K562 (cell line): ENCODE data around the gene ME3. TPM values are rescaled to one million over a fixed set of nuclear protein-coding genes. Genes with fewer than 3 reads are reported as not detected.

Experiments used
- ATAC-seq: fragments of 200-7000 bp; cut with Tn5 transposase; 3 replicates; pipeline ENCODE4 v1.9.1; 2020; ENCODE audit warnings: moderate library complexity
- BruUV-seq: library from RNA; stranded (reverse); fragments of 400-500 nt; replicated peaks from 2 replicates; lab custom pipeline; 2021; lab: Mats Ljungman, UMichigan
- CTCF ChIA-PET: fragments of 300-600 bp; formaldehyde crosslinking; extraction: SDS; loops from one replicate; lab custom pipeline; 2021; ENCODE audit warnings: low intra/inter-chr PET ratio; lab: Yijun Ruan, JAX
- POLR2A ChIA-PET: fragments of 300-600, 350-650 bp; sonication (Branson Sonifier 250); formaldehyde crosslinking; extraction: SDS; loops from one replicate; lab custom pipeline; 2021; ENCODE audit warnings: antibody characterized with exemption, inconsistent platforms; lab: Yijun Ruan, JAX
- DNase-seq, 4 experiments: peaks; one replicate each; pipeline versions ENCODE4 v3.0.0 to v3.0.0-alpha.2; 2011 to 2018; ENCODE audit warnings: low spot score in 3 of 4, mixed read lengths in 3 of 4; ENCODE audit errors: extremely low read depth in 1 of 4
- FAIRE-seq: peaks from 2 replicates; lab custom pipeline; 2011; peaks lifted over from hg19 to GRCh38; lab: Jason Lieb, UNC
- H2AFZ ChIP-seq: 2 replicates; pipeline ENCODE4 v1.6.0; 2011; ENCODE audit warnings: low read depth, low read length, control low read depth, inconsistent platforms
- H3K27ac ChIP-seq: fragments of 200-600 bp; 3 replicates; pipeline ENCODE4 v1.8.0; 2011; ENCODE audit warnings: low read depth, mild to moderate bottlenecking, control low read depth, inconsistent platforms, low read length, moderate library complexity, mixed read lengths; ENCODE audit errors: extremely low read depth
- H3K27me3 ChIP-seq, 2 experiments: fragments of 300-600 bp in 1 of 2; 2 replicates in 1 of 2; 3 replicates in 1 of 2; pipeline versions ENCODE4 v1.6.0 to v1.8.0; 2011; ENCODE audit warnings: inconsistent platforms in 2 of 2, low read length in 2 of 2, mild to moderate bottlenecking in 1 of 2, mixed read lengths in 1 of 2, moderate library complexity in 1 of 2; ENCODE audit not compliant: control insufficient read depth in 2 of 2, insufficient read depth in 2 of 2
- H3K36me3 ChIP-seq: fragments of 300-600 bp; 3 replicates; pipeline ENCODE4 v1.8.0; 2011; ENCODE audit warnings: mild to moderate bottlenecking, low read length, inconsistent platforms; ENCODE audit not compliant: control insufficient read depth, insufficient read depth
- H3K4me1 ChIP-seq, 2 experiments: fragments of 200-600 bp in 1 of 2; replicated peaks in 1 of 2; 2 replicates in 1 of 2; 3 replicates in 1 of 2; pipeline versions ENCODE4 v1.5.1 to v1.8.0; 2011; ENCODE audit warnings: inconsistent platforms in 2 of 2, low read length in 2 of 2, mild to moderate bottlenecking in 1 of 2, mixed read lengths in 1 of 2, moderate library complexity in 1 of 2; ENCODE audit not compliant: control insufficient read depth in 2 of 2, insufficient read depth in 2 of 2
- H3K4me2 ChIP-seq: 2 replicates; pipeline ENCODE4 v1.6.1; 2011; ENCODE audit warnings: low read length, control low read depth, inconsistent platforms, mixed read lengths; ENCODE audit not compliant: insufficient read depth
- H3K4me3 ChIP-seq: fragments of 200-600 bp; sonication (generic), shearing (Covaris generic); 2 replicates; pipeline ENCODE4 v1.5.1; 2016; ENCODE audit warnings: control low read depth, inconsistent platforms
- H3K79me2 ChIP-seq: fragments of 200-600 bp; 3 replicates; pipeline ENCODE4 v1.8.0; 2011; ENCODE audit warnings: low read length, inconsistent platforms; ENCODE audit not compliant: control insufficient read depth, insufficient read depth
- H3K9ac ChIP-seq, 2 experiments: 2 replicates each; pipeline versions ENCODE4 v1.6.0 to v1.6.1; 2011; ENCODE audit warnings: low read depth in 2 of 2, low read length in 2 of 2, control low read depth in 1 of 2, inconsistent platforms in 1 of 2, mild to moderate bottlenecking in 1 of 2, mixed read lengths in 1 of 2; ENCODE audit not compliant: insufficient read depth in 1 of 2
- H3K9me1 ChIP-seq: one replicate; pipeline ENCODE4 v1.6.0; 2011; ENCODE audit warnings: inconsistent platforms, mild to moderate bottlenecking, low read length, moderate library complexity; ENCODE audit not compliant: control insufficient read depth, insufficient read depth
- H3K9me3 ChIP-seq: replicated peaks from 2 replicates; pipeline ENCODE4 v1.5.1; 2011; ENCODE audit warnings: low read depth, low read length, inconsistent platforms; ENCODE audit not compliant: control insufficient read depth, insufficient read depth
- H4K20me1 ChIP-seq: replicated peaks from 2 replicates; pipeline ENCODE4 v1.6.1; 2011; ENCODE audit warnings: low read length, inconsistent platforms, mixed read lengths; ENCODE audit not compliant: control insufficient read depth, insufficient read depth
- CBFA2T2 ChIP-seq: fragments of 450-650 bp; conservative IDR thresholded peaks from 2 replicates; pipeline ENCODE4 v1.6.1; 2017; ENCODE audit warnings: mild to moderate bottlenecking
- FOXJ2 ChIP-seq: fragments of 200-800 bp; sonication (Bioruptor generic); IDR thresholded peaks from 2 replicates; pipeline ENCODE4 v1.6.1; 2016; ENCODE audit warnings: missing genetic modification characterization, missing compliant biosample characterization
- GTF2A2 ChIP-seq: IDR thresholded peaks from 2 replicates; pipeline ENCODE4 v1.6.1; 2016; ENCODE audit warnings: mild to moderate bottlenecking, missing genetic modification characterization, missing compliant biosample characterization
- RFX1 ChIP-seq: fragments of 450-650 bp; IDR thresholded peaks from 2 replicates; pipeline ENCODE4 v1.6.1; 2016; ENCODE audit warnings: mild to moderate bottlenecking, moderate library complexity
- RNF219 ChIP-seq: fragments of 250-450 bp; sonication (Bioruptor Pico); IDR thresholded peaks from 2 replicates; pipeline ENCODE4 v1.5.0; 2022; ENCODE audit warnings: mild to moderate bottlenecking
- ZNF165 ChIP-seq: fragments of 250-450 bp; sonication (Bioruptor Pico); IDR thresholded peaks from 2 replicates; pipeline ENCODE4 v1.4.0; 2020; ENCODE audit warnings: borderline replicate concordance
- ZNF282 ChIP-seq: sonication (generic); formaldehyde crosslinking; IDR thresholded peaks from 2 replicates; pipeline ENCODE4 v1.8.1; 2023; ENCODE audit warnings: missing genetic modification reagents
- ZNF707 ChIP-seq: fragments of 250-450 bp; sonication (Bioruptor Pico); conservative IDR thresholded peaks from 2 replicates; pipeline ENCODE4 v1.8.0; 2022; ENCODE audit warnings: inconsistent platforms, mild to moderate bottlenecking, moderate library complexity
- WGBS: fragments of 100-300 bp; shearing (Covaris generic); methylation state at CpG from one replicate; pipeline ENCODE4 v1.1.6; 2016; ENCODE audit warnings: low coverage, mixed read lengths; ENCODE audit not compliant: insufficient coverage; ENCODE audit errors: missing lambda C conversion rate; 5-methylcytosine and 5-hydroxymethylcytosine counted together
- in situ Hi-C: fragments of 300-500 bp; cut with MboI; formaldehyde crosslinking; loops from 4 replicates; pipeline ENCODE4 v1.15.0; 2018; ENCODE audit warnings: inconsistent platforms, mixed read lengths
- intact Hi-C: fragments of 100-400 bp; cut with micrococcal nuclease; formaldehyde crosslinking; loops from 2 replicates; pipeline ENCODE4 v1.14.2; 2022
- polyA plus RNA-seq, 8 experiments: library from polyadenylated mRNA; depleted of rRNA in 4 of 8; stranded (reverse) in 5 of 8; unstranded in 3 of 8; fragments of >200 nt; fragmentation: Nextera tagmentation in 2 of 8; fragmentation: Illumina TruSeq in 1 of 8; extraction: Ambion mirVana in 2 of 8; extraction: Trizol in 1 of 8; gene quantifications; 2 replicates each; pipeline versions ENCODE4 v1.2.1 to v1.2.3, GENCODE V29; 2011 to 2014; ENCODE audit warnings: inconsistent platforms in 1 of 8, missing spikeins in 1 of 8
- total RNA-seq, 7 experiments: library from RNA; depleted of rRNA in 6 of 7; stranded (reverse); fragments of >200 nt in 6 of 7; fragmentation: Illumina TruSeq in 2 of 7; extraction: Trizol in 2 of 7; gene quantifications; 2 replicates each; pipeline versions ENCODE4 v1.2.1 to v1.2.3, GENCODE V29; 2011 to 2021; ENCODE audit warnings: low replicate concordance in 1 of 7

Gene ME3
- total and polyA plus RNA-seq, 9 of the 15 experiments (the other 6 are each of a cell fraction or from before 2014, with no cell fraction given), result not detected

GRCh38 chr11:86492370-86493010 is 179.9 kb downstream of the ME3 start:
- no peaks in the 10 kb centered on the region for H3K4me1 ChIP-seq
- no peak for ATAC-seq
- intact Hi-C loops (no loop called here), in situ Hi-C loops (no loop called here)
- no peaks in the 10 kb centered on the region for H3K36me3 ChIP-seq
- no peak for FAIRE-seq
- no peaks in the 10 kb centered on the region for H3K9me3 ChIP-seq
- peaks cover 9 to 15% of the 10 kb centered on the region in 2 experiments; a peak in 4 of 5 replicates for H3K27me3 ChIP-seq
- H3K9me1 ChIP-seq, result no peaks in the 10 kb centered on the region
- POLR2A ChIA-PET, result interaction anchor here (1.5 kb wide), 1 partner anchor 13 kb away, joined by 3 read pairs; no protein-coding TSS in a partner anchor
- no peak overlapping the region for H3K4me2 ChIP-seq
- no peak overlapping the region for H3K9ac ChIP-seq
- no peaks in the 10 kb centered on the region for H4K20me1 ChIP-seq
- BruUV-seq, result no TSS peak
- H2AFZ ChIP-seq, result no peak overlapping the region
- no peaks in the 10 kb centered on the region for H3K79me2 ChIP-seq
- 0% methylated on average over 4 of the region's 4 CpGs for WGBS
- TF ChIP-seq ZNF707 (CRISPR knock-in tag), result no peak
- TF ChIP-seq FOXJ2 (tag), result peak; percentile 97
- TF ChIP-seq ZNF282 (CRISPR knock-in tag), result no peak
- no peak for TF ChIP-seq CBFA2T2
- no peak for TF ChIP-seq GTF2A2 (tag)
- peak; percentile 41 for TF ChIP-seq RFX1
- TF ChIP-seq RNF219, result no peak
- TF ChIP-seq ZNF165 (CRISPR knock-in tag), result no peak
- no peak overlapping the region for H3K4me3 ChIP-seq
- CTCF ChIA-PET, result interaction anchor here (0.9 kb wide), 1 partner anchor 116 kb away, joined by 3 read pairs; no protein-coding TSS in a partner anchor
- H3K27ac ChIP-seq, result no peak overlapping the region
- DNase-seq, result no peak
